MCF 10A (cell line): ENCODE data around the gene HOXC4. TPM values are rescaled to one million over a fixed set of nuclear protein-coding genes. Genes with fewer than 3 reads are reported as not detected.

Source experiments
- BruUV-seq: library from RNA; stranded (reverse); fragments of 400-500 nt; replicated peaks from 2 replicates; lab custom pipeline; 2021; lab: Mats Ljungman, UMichigan
- CTCF ChIA-PET: fragments of 300-600 bp; sonication (Branson Sonifier 250); formaldehyde crosslinking; extraction: SDS; loops from one replicate; lab custom pipeline; 2021; ENCODE audit warnings: antibody characterized with exemption, inconsistent platforms; lab: Yijun Ruan, JAX
- POLR2A ChIA-PET: fragments of 300-600, 350-650 bp; sonication (Branson Sonifier 250); formaldehyde crosslinking; extraction: SDS; loops from one replicate; lab custom pipeline; 2020; ENCODE audit warnings: antibody characterized with exemption, inconsistent platforms; lab: Yijun Ruan, JAX
- DNase-seq: peaks from one replicate; pipeline ENCODE4 v3.0.0-alpha.2; 2018; ENCODE audit not compliant: unreplicated experiment
- H3K27ac Mint-ChIP-seq: one replicate; pipeline ENCODE4 v1.8.0; 2022; ENCODE audit warnings: mild to moderate bottlenecking, low read depth, mixed read lengths; ENCODE audit not compliant: unreplicated experiment
- H3K27me3 Mint-ChIP-seq: one replicate; pipeline ENCODE4 v1.8.0; 2022; ENCODE audit warnings: mixed read lengths; ENCODE audit not compliant: insufficient read depth, unreplicated experiment
- H3K36me3 Mint-ChIP-seq: one replicate; pipeline ENCODE4 v1.8.0; 2022; ENCODE audit warnings: mild to moderate bottlenecking, moderate library complexity, mixed read lengths; ENCODE audit not compliant: insufficient read depth, unreplicated experiment
- H3K4me1 Mint-ChIP-seq: one replicate; pipeline ENCODE4 v1.8.0; 2022; ENCODE audit warnings: mixed read lengths; ENCODE audit not compliant: insufficient read depth, unreplicated experiment
- H3K4me3 Mint-ChIP-seq: one replicate; pipeline ENCODE4 v1.8.0; 2022; ENCODE audit warnings: mild to moderate bottlenecking, moderate library complexity, mixed read lengths; ENCODE audit not compliant: unreplicated experiment
- H3K9me3 Mint-ChIP-seq: one replicate; pipeline ENCODE4 v1.8.0; 2022; ENCODE audit warnings: mixed read lengths; ENCODE audit not compliant: unreplicated experiment
- CTCF ChIP-seq: fragments of 200-600 bp; IDR thresholded peaks from one replicate; pipeline ENCODE4 v1.8.0; 2022; ENCODE audit warnings: antibody characterized with exemption, mild to moderate bottlenecking; ENCODE audit not compliant: unreplicated experiment
- intact Hi-C: fragments of 100-400 bp; cut with micrococcal nuclease; formaldehyde crosslinking; loops from 2 replicates; pipeline ENCODE4 v1.14.1; 2022
- total RNA-seq: library from RNA; stranded (reverse); gene quantifications from 2 replicates; pipeline ENCODE4 v1.2.3, GENCODE V29; 2022

HOXC4 gene
- total RNA-seq, 1 experiment from 2014 or later, result 1.7 TPM

- POLR2A ChIA-PET, result interaction anchor here (0.9 to 1.1 kb wide), 3 partner anchors 14 to 27 kb away, joined by 3 read pairs; partner anchors contain the start of gene HOXC8
- Mint-ChIP-seq H3K4me3 (no peak overlapping the region), H3K36me3 (peaks cover 5% of the 10 kb centered on the region), H3K4me1 (peaks cover 11% of the 10 kb centered on the region), H3K27me3 (no peaks in the 10 kb centered on the region), H3K27ac (no peak overlapping the region), H3K9me3 (no peaks in the 10 kb centered on the region)
- TF ChIP-seq CTCF, result no peak
- intact Hi-C loops, result no loop called here
- DNase-seq, result no peak
- CTCF ChIA-PET, result interaction anchor here (0.6 to 1.9 kb wide), 6 partner anchors 90 to 325 kb away, joined by 3 to 8 read pairs (median 4); no protein-coding TSS in a partner anchor
- no TSS peak for BruUV-seq
These were observed 17.9 kb upstream of the HOXC4 start for GRCh38 chr12:54035568-54036264.

- Mint-ChIP-seq H3K36me3 (no peaks in the 10 kb centered on the region), H3K9me3 (no peaks in the 10 kb centered on the region), H3K4me1 (peaks cover 11% of the 10 kb centered on the region), H3K4me3 (no peak overlapping the region), H3K27ac (no peak overlapping the region), H3K27me3 (no peaks in the 10 kb centered on the region)
- intact Hi-C loops, result loop anchor here (1.0 kb wide), 2 partner anchors 44 to 155 kb away; no protein-coding TSS in a partner anchor
- POLR2A ChIA-PET, result interaction anchor here (1.1 kb wide), 1 partner anchor 15 kb away, joined by 3 read pairs; no protein-coding TSS in a partner anchor
- TF ChIP-seq CTCF, result peak; percentile 25
- peak; percentile 79 for DNase-seq
- BruUV-seq, result no TSS peak
- CTCF ChIA-PET, result interaction anchor here (0.6 to 1.9 kb wide), 5 partner anchors 88 to 214 kb away, joined by 3 to 8 read pairs (median 3); no protein-coding TSS in a partner anchor
These were observed 16.8 kb upstream of the HOXC4 start for GRCh38 chr12:54036620-54037359.

GRCh38 chr12:54037360-54038283 is 16.0 kb upstream of the HOXC4 start:
- intact Hi-C loops, result loop anchor here (1.0 kb wide), 2 partner anchors 43 to 154 kb away; no protein-coding TSS in a partner anchor
- no peak overlapping the region for H3K4me3 Mint-ChIP-seq
- no peaks in the 10 kb centered on the region for H3K27me3 Mint-ChIP-seq
- H3K9me3 Mint-ChIP-seq, result no peaks in the 10 kb centered on the region
- no peak for TF ChIP-seq CTCF
- BruUV-seq, result no TSS peak
- H3K4me1 Mint-ChIP-seq, result peaks cover 10% of the 10 kb centered on the region
- CTCF ChIA-PET, result interaction anchor here (0.6 to 1.6 kb wide), 9 partner anchors 17 to 213 kb away, joined by 3 to 16 read pairs (median 5); partner anchors contain the start of gene SMUG1
- no peak for DNase-seq
- no peak overlapping the region for H3K27ac Mint-ChIP-seq
- H3K36me3 Mint-ChIP-seq, result no peaks in the 10 kb centered on the region
- POLR2A ChIA-PET, result interaction anchor here (0.7 to 1.8 kb wide), 2 partner anchors 14 to 151 kb away, joined by 3 to 8 read pairs; partner anchors contain the start of gene SMUG1
